ENCODE measurements around the gene FAM171A2.
"Not testable (repeated sequence)": the region's sequence is repeated elsewhere in the genome, so short reads cannot be mapped to it uniquely, and the experiment has no call there.

The FAM171A2 gene

DNA sequence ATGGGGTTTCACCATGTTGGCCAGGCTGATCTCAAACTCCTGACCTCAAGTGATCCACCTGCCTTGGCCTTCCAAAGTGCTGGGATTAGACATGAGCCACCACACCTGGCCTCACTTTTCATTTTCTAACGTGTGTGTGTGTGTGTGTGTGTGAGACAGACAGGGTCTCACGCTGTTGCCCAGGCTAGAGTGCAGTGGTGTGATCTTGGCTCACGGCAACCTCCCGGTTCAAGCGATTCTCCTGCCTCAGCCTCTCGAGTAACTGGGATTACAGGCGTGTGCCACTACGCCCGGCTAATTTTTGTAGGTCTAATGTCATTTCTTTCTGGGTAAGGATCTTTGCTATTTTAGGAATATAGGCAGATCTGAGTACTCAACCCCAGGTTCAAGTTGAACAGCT is 30.5 kb upstream of the FAM171A2 start:
- not testable (repeated sequence) for H3K4me3 ChIP-seq (ENCODE audit: low read length); H3K9ac ChIP-seq (ENCODE audit: low read depth, low read length); H3K27ac ChIP-seq (ENCODE audit: low read depth, low read length); H3K9me3 ChIP-seq (ENCODE audit: insufficient read depth, low read depth, low read length); H3K4me1 ChIP-seq (ENCODE audit: insufficient read depth, low read length); H3K27me3 ChIP-seq (ENCODE audit: insufficient read depth, low read length)
- peaks cover 31% of the 10 kb centered on the region for H3K36me3 ChIP-seq (ENCODE audit: insufficient read depth, low read length)
- WGBS, result 94% methylated on average over 9 of the region's 9 CpGs

- no peak overlapping the region for H3K9ac ChIP-seq (ENCODE audit: low read depth, low read length)
Observed at GRCh38 chr17:44390250-44390870, 26.7 kb upstream of the FAM171A2 start.

GRCh38 chr17:44389723-44390202 is 26.1 kb upstream of the FAM171A2 start:
- Histone ChIP-seq H3K4me1 (ENCODE audit: insufficient read depth, low read length) (0 out of 2 replicates have a peak, but pooled peaks cover 4% of the 10 kb centered on the region), H3K4me3 (ENCODE audit: low read length) (no peak overlapping the region), H3K27me3 (ENCODE audit: insufficient read depth, low read length) (peaks cover 17% of the 10 kb centered on the region), H3K9me3 (ENCODE audit: insufficient read depth, low read depth, low read length) (no peaks in the 10 kb centered on the region), H3K27ac (ENCODE audit: low read depth, low read length) (no peak overlapping the region), H3K36me3 (ENCODE audit: insufficient read depth, low read length) (no peaks in the 10 kb centered on the region), H3K9ac (ENCODE audit: low read depth, low read length) (no peak overlapping the region)
- WGBS, result 90% methylated on average over 6 of the region's 6 CpGs

More at GRCh38 chr17:44390250-44390870, 26.7 kb upstream of the FAM171A2 start:
- Histone ChIP-seq H3K4me3 (ENCODE audit: low read length) (no peak overlapping the region), H3K4me1 (ENCODE audit: insufficient read depth, low read length) (0 out of 2 replicates have a peak, but pooled peaks cover 4% of the 10 kb centered on the region), H3K36me3 (ENCODE audit: insufficient read depth, low read length) (no peaks in the 10 kb centered on the region), H3K27me3 (ENCODE audit: insufficient read depth, low read length) (peaks cover 13% of the 10 kb centered on the region), H3K9me3 (ENCODE audit: insufficient read depth, low read depth, low read length) (no peaks in the 10 kb centered on the region), H3K27ac (ENCODE audit: low read depth, low read length) (no peak overlapping the region)
- 95% methylated on average over 10 of the region's 10 CpGs for WGBS

- no peaks in the 10 kb centered on the region for H3K36me3 ChIP-seq (ENCODE audit: insufficient read depth, low read length)
- no peak within 1 kb of the TSS for H3K4me3 ChIP-seq (ENCODE audit: low read length)
- H3K9ac ChIP-seq (ENCODE audit: low read depth, low read length), result no peak within 1 kb of the TSS
- H3K9me3 ChIP-seq (ENCODE audit: insufficient read depth, low read depth, low read length), result no peaks in the 10 kb centered on the region
- 75% methylated on average over 1 of the region's 1 CpG for WGBS
- H3K27me3 ChIP-seq (ENCODE audit: insufficient read depth, low read length), result peaks cover 21% of the 10 kb centered on the region
- H3K4me1 ChIP-seq (ENCODE audit: insufficient read depth, low read length), result 0 out of 2 replicates have a peak, but pooled peaks cover 4% of the 10 kb centered on the region
- H3K27ac ChIP-seq (ENCODE audit: low read depth, low read length), result no peak within 1 kb of the TSS
Observed at GRCh38 chr17:44389281-44389680, 25.6 kb upstream of the FAM171A2 start, which contains the start of gene ITGA2B. Gene ITGA2B, minus strand, starts transcription at chr17:44389649. Its CDS starts 176 bp downstream, at chr17:44389473.

- Histone ChIP-seq H3K4me3 (ENCODE audit: low read length) (no peak overlapping the region), H3K36me3 (ENCODE audit: insufficient read depth, low read length) (no peaks in the 10 kb centered on the region), H3K27me3 (ENCODE audit: insufficient read depth, low read length) (peaks cover 36% of the 10 kb centered on the region), H3K4me1 (ENCODE audit: insufficient read depth, low read length) (0 out of 2 replicates have a peak, but pooled peaks cover 4% of the 10 kb centered on the region), H3K9ac (ENCODE audit: low read depth, low read length) (no peak overlapping the region), H3K27ac (ENCODE audit: low read depth, low read length) (no peak overlapping the region), H3K9me3 (ENCODE audit: insufficient read depth, low read depth, low read length) (no peaks in the 10 kb centered on the region)
- 96% methylated on average over 1 of the region's 2 CpGs for WGBS
Observed at GRCh38 chr17:44387804-44388203, 24.2 kb upstream of the FAM171A2 start.

GRCh38 chr17:44386182-44386525 is 22.5 kb upstream of the FAM171A2 start:
- WGBS, result 72% methylated on average over 10 of the region's 10 CpGs
- Histone ChIP-seq H3K4me3 (ENCODE audit: low read length) (peak overlapping the region; percentile 75), H3K4me1 (ENCODE audit: insufficient read depth, low read length) (0 out of 2 replicates have a peak, but pooled peaks cover 4% of the 10 kb centered on the region), H3K27ac (ENCODE audit: low read depth, low read length) (no peak overlapping the region), H3K27me3 (ENCODE audit: insufficient read depth, low read length) (peaks cover 40% of the 10 kb centered on the region), H3K9me3 (ENCODE audit: insufficient read depth, low read depth, low read length) (no peaks in the 10 kb centered on the region), H3K36me3 (ENCODE audit: insufficient read depth, low read length) (no peaks in the 10 kb centered on the region), H3K9ac (ENCODE audit: low read depth, low read length) (0 out of 2 replicates have a peak overlapping the region, but pooled peaks have one; percentile 67)

GRCh38 chr17:44385287-44386181 is 21.9 kb upstream of the FAM171A2 start:
- Histone ChIP-seq H3K9ac (ENCODE audit: low read depth, low read length) (peak overlapping the region; percentile 67), H3K27ac (ENCODE audit: low read depth, low read length) (peak overlapping the region; percentile 54; the same call in 1 of the 2 replicates)
- WGBS, result 15% methylated on average over 68 of the region's 68 CpGs

DNA sequence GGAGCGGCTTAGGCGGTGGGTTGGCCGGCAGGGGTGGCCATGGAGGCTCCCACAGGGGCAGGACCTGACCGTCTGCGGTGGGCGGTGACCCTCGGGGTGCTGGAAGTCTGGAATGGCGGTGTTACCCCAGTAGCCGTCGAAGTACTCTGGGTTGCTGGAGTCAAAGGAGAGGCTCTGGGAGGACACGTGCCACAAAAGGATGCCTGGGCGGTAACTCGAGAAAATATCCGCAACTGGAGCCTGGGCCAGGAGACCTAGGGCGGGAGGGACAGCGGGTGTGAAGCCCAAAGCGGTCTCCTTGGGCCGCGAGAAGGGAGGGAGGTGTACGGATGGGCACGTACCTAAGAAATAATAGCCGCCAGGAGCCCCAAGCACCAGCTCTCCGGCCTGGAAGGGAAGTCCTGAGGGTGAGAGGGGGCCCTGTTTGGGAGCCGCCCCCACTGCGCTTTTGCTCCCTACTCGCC is 21.2 kb upstream of the FAM171A2 start:
- Histone ChIP-seq H3K9me3 (ENCODE audit: insufficient read depth, low read depth, low read length) (no peaks in the 10 kb centered on the region), H3K9ac (ENCODE audit: low read depth, low read length) (peak overlapping the region; percentile 42; the same call in 1 of the 2 replicates), H3K36me3 (ENCODE audit: insufficient read depth, low read length) (no peaks in the 10 kb centered on the region), H3K4me3 (ENCODE audit: low read length) (peak overlapping the region; percentile 75), H3K27ac (ENCODE audit: low read depth, low read length) (no peak overlapping the region), H3K4me1 (ENCODE audit: insufficient read depth, low read length) (0 out of 2 replicates have a peak, but pooled peaks cover 4% of the 10 kb centered on the region), H3K27me3 (ENCODE audit: insufficient read depth, low read length) (peaks cover 40% of the 10 kb centered on the region)
- WGBS, result 2% methylated on average over 26 of the region's 26 CpGs

More at GRCh38 chr17:44385287-44386181, 21.9 kb upstream of the FAM171A2 start:
- Histone ChIP-seq H3K9me3 (ENCODE audit: insufficient read depth, low read depth, low read length) (no peaks in the 10 kb centered on the region), H3K36me3 (ENCODE audit: insufficient read depth, low read length) (no peaks in the 10 kb centered on the region), H3K27me3 (ENCODE audit: insufficient read depth, low read length) (peaks cover 40% of the 10 kb centered on the region), H3K4me3 (ENCODE audit: low read length) (peak overlapping the region; percentile 75), H3K4me1 (ENCODE audit: insufficient read depth, low read length) (0 out of 2 replicates have a peak, but pooled peaks cover 4% of the 10 kb centered on the region)

DNA sequence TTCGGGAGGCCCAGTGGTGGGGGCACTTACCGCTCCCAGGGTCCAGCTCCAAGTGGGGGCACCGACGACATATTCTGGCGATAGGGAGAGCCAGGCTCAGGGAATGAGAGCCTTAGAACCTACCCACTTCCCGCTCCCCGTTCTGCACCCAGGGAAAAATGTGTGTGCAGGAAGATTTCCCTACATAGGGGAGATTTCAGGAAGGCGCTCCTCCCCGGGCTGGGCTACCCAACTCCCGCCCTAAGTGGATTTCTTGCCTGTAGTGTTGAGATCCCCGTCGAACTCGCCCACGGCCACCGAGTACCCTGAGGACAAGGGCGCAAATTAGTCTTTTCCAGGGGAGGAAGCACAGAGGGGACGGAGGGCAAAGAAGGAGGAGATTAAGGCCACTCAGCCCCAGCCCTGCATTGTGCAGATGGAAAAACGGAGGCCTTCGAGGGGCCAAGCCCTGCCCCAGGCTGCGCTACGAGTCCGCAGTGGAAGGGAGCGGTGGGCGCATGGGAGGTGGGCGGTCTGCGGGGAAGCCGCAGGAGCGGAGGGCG is 20.7 kb upstream of the FAM171A2 start:
- Histone ChIP-seq H3K9me3 (ENCODE audit: insufficient read depth, low read depth, low read length) (no peaks in the 10 kb centered on the region), H3K4me1 (ENCODE audit: insufficient read depth, low read length) (0 out of 2 replicates have a peak, but pooled peaks cover 4% of the 10 kb centered on the region), H3K27me3 (ENCODE audit: insufficient read depth, low read length) (peaks cover 40% of the 10 kb centered on the region), H3K9ac (ENCODE audit: low read depth, low read length) (peak overlapping the region; percentile 42; the same call in 1 of the 2 replicates), H3K4me3 (ENCODE audit: low read length) (peak overlapping the region; percentile 75), H3K36me3 (ENCODE audit: insufficient read depth, low read length) (no peaks in the 10 kb centered on the region), H3K27ac (ENCODE audit: low read depth, low read length) (no peak overlapping the region)
- WGBS, result 30% methylated on average over 28 of the region's 29 CpGs

GRCh38 chr17:44383861-44384260 is 20.2 kb upstream of the FAM171A2 start:
- Histone ChIP-seq H3K4me3 (ENCODE audit: low read length) (no peak overlapping the region), H3K27me3 (ENCODE audit: insufficient read depth, low read length) (peaks cover 40% of the 10 kb centered on the region), H3K4me1 (ENCODE audit: insufficient read depth, low read length) (0 out of 2 replicates have a peak, but pooled peaks cover 4% of the 10 kb centered on the region), H3K9me3 (ENCODE audit: insufficient read depth, low read depth, low read length) (no peaks in the 10 kb centered on the region), H3K36me3 (ENCODE audit: insufficient read depth, low read length) (no peaks in the 10 kb centered on the region), H3K27ac (ENCODE audit: low read depth, low read length) (no peak overlapping the region), H3K9ac (ENCODE audit: low read depth, low read length) (no peak overlapping the region)
- WGBS, result 93% methylated on average over 16 of the region's 16 CpGs

Measured in HUES64 (cell line).